Measurements from ENCODE around the gene SPRYD4.

SPRYD4 gene

GRCh38 chr12:56521590-56522371, 53.4 kb downstream of the SPRYD4 start, which contains the start of gene RBMS2:
RBMS2 (plus strand) TSS chr12:56521820; CDS start chr12:56522024, 204 bp downstream.
- DNase-seq: peak; percentile 61
- H3K79me2 ChIP-seq (ENCODE audit: low read length): no peaks in the 10 kb centered on the region
- 0 out of 2 replicates have a peak, but pooled peaks cover 6% of the 10 kb centered on the region for H3K4me1 ChIP-seq (ENCODE audit: low read length)
- H2AFZ ChIP-seq (ENCODE audit: low read length): peak within 1 kb of the TSS; percentile 36
- peak within 1 kb of the TSS; percentile 57 for H3K4me3 ChIP-seq (ENCODE audit: low read length)
- H3K9me3 ChIP-seq (replicated peaks; ENCODE audit: insufficient read depth, low read length): no peaks in the 10 kb centered on the region
- no peaks in the 10 kb centered on the region for H3K9me2 ChIP-seq (replicated peaks; ENCODE audit: insufficient read depth, low read length)
- TF ChIP-seq CTCF (IDR thresholded peaks at IDR 0.05; ENCODE audit: low read length) (no peak), EZH2phosphoT487 (IDR thresholded peaks at IDR 0.05; ENCODE audit: low read length) (no peak), EZH2 (optimal IDR thresholded peaks at IDR 0.05; ENCODE audit: low read depth, low read length) (no peak)
- H3K9ac ChIP-seq (ENCODE audit: low read length): peak within 1 kb of the TSS; percentile 48; the same call in 1 of the 2 replicates
- H3K27ac ChIP-seq (ENCODE audit: low read length): no peak within 1 kb of the TSS
- H3K27me3 ChIP-seq (replicated peaks; ENCODE audit: insufficient read depth, low read length): no peaks in the 10 kb centered on the region
- H3K4me2 ChIP-seq (ENCODE audit: low read depth, low read length): peak within 1 kb of the TSS; percentile 34
- no peaks in the 10 kb centered on the region for H4K20me1 ChIP-seq (ENCODE audit: insufficient read depth, low read length)
- H3F3A ChIP-seq (ENCODE audit: insufficient read depth, low read length): no peaks in the 10 kb centered on the region
- no peaks in the 10 kb centered on the region for H3K36me3 ChIP-seq (replicated peaks; ENCODE audit: insufficient read depth, low read length)

GRCh38 chr12:56522411-56523193, 54.2 kb downstream of the SPRYD4 start:
- no peaks in the 10 kb centered on the region for H3K9me2 ChIP-seq (replicated peaks; ENCODE audit: insufficient read depth, low read length)
- no peaks in the 10 kb centered on the region for H3K9me3 ChIP-seq (replicated peaks; ENCODE audit: insufficient read depth, low read length)
- H2AFZ ChIP-seq (ENCODE audit: low read length): peak overlapping the region; percentile 36; the same call in 1 of the 2 replicates
- H3K36me3 ChIP-seq (replicated peaks; ENCODE audit: insufficient read depth, low read length): no peaks in the 10 kb centered on the region
- H3K27ac ChIP-seq (ENCODE audit: low read length): no peak overlapping the region
- DNase-seq: no peak
- peak overlapping the region; percentile 34; the same call in 1 of the 2 replicates for H3K4me2 ChIP-seq (ENCODE audit: low read depth, low read length)
- H4K20me1 ChIP-seq (ENCODE audit: insufficient read depth, low read length): no peaks in the 10 kb centered on the region
- no peaks in the 10 kb centered on the region for H3K79me2 ChIP-seq (ENCODE audit: low read length)
- TF ChIP-seq EZH2phosphoT487 (IDR thresholded peaks at IDR 0.05; ENCODE audit: low read length) (no peak), CTCF (IDR thresholded peaks at IDR 0.05; ENCODE audit: low read length) (no peak), EZH2 (optimal IDR thresholded peaks at IDR 0.05; ENCODE audit: low read depth, low read length) (no peak)
- H3K4me3 ChIP-seq (ENCODE audit: low read length): peak overlapping the region; percentile 57
- 0 out of 2 replicates have a peak, but pooled peaks cover 6% of the 10 kb centered on the region for H3K4me1 ChIP-seq (ENCODE audit: low read length)
- H3F3A ChIP-seq (ENCODE audit: insufficient read depth, low read length): no peaks in the 10 kb centered on the region
- H3K27me3 ChIP-seq (replicated peaks; ENCODE audit: insufficient read depth, low read length): no peaks in the 10 kb centered on the region
- H3K9ac ChIP-seq (ENCODE audit: low read length): no peak overlapping the region

GRCh38 chr12:56528846-56529245, 60.5 kb downstream of the SPRYD4 start:
- H3K36me3 ChIP-seq (replicated peaks; ENCODE audit: insufficient read depth, low read length): no peaks in the 10 kb centered on the region
- no peak overlapping the region for H2AFZ ChIP-seq (ENCODE audit: low read length)
- H3K27ac ChIP-seq (ENCODE audit: low read length): no peak overlapping the region
- H3F3A ChIP-seq (ENCODE audit: insufficient read depth, low read length): no peaks in the 10 kb centered on the region
- DNase-seq: no peak
- no peaks in the 10 kb centered on the region for H3K79me2 ChIP-seq (ENCODE audit: low read length)
- no peaks in the 10 kb centered on the region for H3K9me2 ChIP-seq (replicated peaks; ENCODE audit: insufficient read depth, low read length)
- no peak overlapping the region for H3K4me3 ChIP-seq (ENCODE audit: low read length)
- no peaks in the 10 kb centered on the region for H3K9me3 ChIP-seq (replicated peaks; ENCODE audit: insufficient read depth, low read length)
- H3K27me3 ChIP-seq (replicated peaks; ENCODE audit: insufficient read depth, low read length): no peaks in the 10 kb centered on the region
- H3K4me2 ChIP-seq (ENCODE audit: low read depth, low read length): no peak overlapping the region
- TF ChIP-seq EZH2 (optimal IDR thresholded peaks at IDR 0.05; ENCODE audit: low read depth, low read length) (no peak), EZH2phosphoT487 (IDR thresholded peaks at IDR 0.05; ENCODE audit: low read length) (no peak), CTCF (IDR thresholded peaks at IDR 0.05; ENCODE audit: low read length) (no peak)
- H3K9ac ChIP-seq (ENCODE audit: low read length): no peak overlapping the region
- no peaks in the 10 kb centered on the region for H4K20me1 ChIP-seq (ENCODE audit: insufficient read depth, low read length)
- no peaks in the 10 kb centered on the region for H3K4me1 ChIP-seq (ENCODE audit: low read length)
